ENCODE measurements around the gene MTMR3. TPM values are rescaled to one million over a fixed set of nuclear protein-coding genes. Genes with fewer than 3 reads are reported as not detected.

The MTMR3 gene
- total RNA-seq, 1 donor from 2014 or later, result 41.0 TPM

DNA sequence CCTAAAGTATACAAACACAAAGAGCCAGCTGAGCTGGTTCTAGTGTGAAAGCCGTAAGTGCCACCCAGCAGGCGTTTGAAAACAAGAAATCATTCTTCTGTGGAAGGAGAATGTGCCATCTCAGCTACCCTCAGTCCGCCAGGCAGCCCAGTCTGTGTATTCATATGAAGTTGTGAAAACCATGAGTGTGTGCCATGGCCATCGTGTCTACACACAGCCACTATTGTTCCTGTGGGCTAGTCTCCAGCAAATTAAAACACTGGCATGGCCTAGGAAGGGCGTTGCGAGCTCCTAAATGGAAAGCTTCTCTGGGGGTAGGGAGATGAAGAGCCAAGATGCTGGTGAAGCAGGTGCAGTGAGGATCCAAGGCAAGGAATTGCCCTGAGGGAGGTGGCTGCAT, 145.8 kb downstream of the MTMR3 start:
- no peaks in the 10 kb centered on the region for H3K27me3 Mint-ChIP-seq (ENCODE audit: low read depth, unreplicated experiment)
- Histone ChIP-seq H3K27ac (ENCODE audit: low read depth, low read length) (no peak overlapping the region), H3K4me3 (ENCODE audit: insufficient read depth, low read depth, low read length) (no peak overlapping the region), H3K27me3 (ENCODE audit: insufficient read depth, low read length) (no peaks in the 10 kb centered on the region), H3K9me3 (ENCODE audit: insufficient read depth, low read depth, low read length) (no peaks in the 10 kb centered on the region), H3K9ac (ENCODE audit: low read length) (no peak overlapping the region), H3K36me3 (ENCODE audit: insufficient read depth, low read length) (peaks cover 12% of the 10 kb centered on the region), H3K4me1 (ENCODE audit: insufficient read depth, low read length) (no peaks in the 10 kb centered on the region), H4K20me1 (ENCODE audit: insufficient read depth, low read length) (no peaks in the 10 kb centered on the region), H3K79me2 (ENCODE audit: insufficient read depth, low read length) (no peaks in the 10 kb centered on the region), H3K4me2 (ENCODE audit: low read length) (no peak overlapping the region), H2AFZ (ENCODE audit: low read depth, low read length) (no peak overlapping the region)
- H3K4me1 Mint-ChIP-seq (ENCODE audit: low read depth, unreplicated experiment), result no peaks in the 10 kb centered on the region
- H3K36me3 Mint-ChIP-seq (ENCODE audit: low read depth, unreplicated experiment), result peaks cover 42% of the 10 kb centered on the region
- FAIRE-seq (no peak), DNase-seq (ENCODE audit: low read depth) (no peak)
- no peak overlapping the region for H3K27ac Mint-ChIP-seq (ENCODE audit: unreplicated experiment)
- H3K9me3 Mint-ChIP-seq (ENCODE audit: unreplicated experiment), result no peaks in the 10 kb centered on the region
- H3K4me3 Mint-ChIP-seq (ENCODE audit: unreplicated experiment), result no peak overlapping the region
- TF ChIP-seq EZH2 (IDR thresholded peaks at IDR 0.05; ENCODE audit: insufficient read depth, low read length), result no peak
- no peak for TF ChIP-seq CTCF (IDR thresholded peaks at IDR 0.05; ENCODE audit: insufficient read depth, low read depth, low read length)

- H3K4me2 ChIP-seq (ENCODE audit: low read length), result no peak overlapping the region
- DNase-seq (ENCODE audit: low read depth) (no peak), FAIRE-seq (no peak)
- H3K4me3 Mint-ChIP-seq (ENCODE audit: unreplicated experiment), result no peak overlapping the region
- H3K27ac ChIP-seq (ENCODE audit: low read depth, low read length), result no peak overlapping the region
- no peaks in the 10 kb centered on the region for H4K20me1 ChIP-seq (ENCODE audit: insufficient read depth, low read length)
- no peaks in the 10 kb centered on the region for H3K79me2 ChIP-seq (ENCODE audit: insufficient read depth, low read length)
- H3K4me1 Mint-ChIP-seq (ENCODE audit: low read depth, unreplicated experiment), result no peaks in the 10 kb centered on the region
- no peaks in the 10 kb centered on the region for H3K27me3 ChIP-seq (ENCODE audit: insufficient read depth, low read length)
- H3K9me3 Mint-ChIP-seq (ENCODE audit: unreplicated experiment), result no peaks in the 10 kb centered on the region
- H3K9ac ChIP-seq (ENCODE audit: low read length), result no peak overlapping the region
- no peak overlapping the region for H2AFZ ChIP-seq (ENCODE audit: low read depth, low read length)
- H3K36me3 Mint-ChIP-seq (ENCODE audit: low read depth, unreplicated experiment), result peaks cover 40% of the 10 kb centered on the region
- H3K27ac Mint-ChIP-seq (ENCODE audit: unreplicated experiment), result no peak overlapping the region
- no peaks in the 10 kb centered on the region for H3K27me3 Mint-ChIP-seq (ENCODE audit: low read depth, unreplicated experiment)
- peaks cover 12% of the 10 kb centered on the region for H3K36me3 ChIP-seq (ENCODE audit: insufficient read depth, low read length)
- H3K4me3 ChIP-seq (ENCODE audit: insufficient read depth, low read depth, low read length), result no peak overlapping the region
- H3K4me1 ChIP-seq (ENCODE audit: insufficient read depth, low read length), result no peaks in the 10 kb centered on the region
- H3K9me3 ChIP-seq (ENCODE audit: insufficient read depth, low read depth, low read length), result no peaks in the 10 kb centered on the region
- no peak for TF ChIP-seq CTCF (IDR thresholded peaks at IDR 0.05; ENCODE audit: insufficient read depth, low read depth, low read length)
- no peak for TF ChIP-seq EZH2 (IDR thresholded peaks at IDR 0.05; ENCODE audit: insufficient read depth, low read length)
Measured at GRCh38 chr22:30029512-30029911, 146.5 kb downstream of the MTMR3 start.

DNA sequence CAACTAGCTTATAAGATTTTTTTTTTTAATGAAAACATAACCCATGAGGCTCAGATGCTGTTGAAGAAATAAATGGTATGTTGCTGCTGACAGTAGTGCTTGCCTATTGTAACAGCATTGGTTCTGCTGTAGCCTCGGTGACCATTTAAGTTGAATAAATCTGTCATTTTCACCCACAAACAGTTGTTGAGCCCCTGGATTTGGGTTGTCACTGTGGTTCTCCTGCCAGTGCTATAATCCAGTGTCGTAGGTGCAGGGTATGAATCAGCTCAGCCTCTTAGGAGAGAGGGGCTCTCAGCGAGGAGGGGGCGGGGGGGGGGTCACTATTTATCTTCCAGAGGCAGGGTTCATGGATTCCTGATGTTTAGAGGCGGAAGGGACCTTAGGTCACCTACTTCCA, 147.4 kb downstream of the MTMR3 start:
- Mint-ChIP-seq H3K4me1 (ENCODE audit: low read depth, unreplicated experiment) (peaks cover 2% of the 10 kb centered on the region), H3K4me3 (ENCODE audit: unreplicated experiment) (no peak overlapping the region), H3K36me3 (ENCODE audit: low read depth, unreplicated experiment) (peaks cover 35% of the 10 kb centered on the region), H3K9me3 (ENCODE audit: unreplicated experiment) (no peaks in the 10 kb centered on the region), H3K27ac (ENCODE audit: unreplicated experiment) (no peak overlapping the region), H3K27me3 (ENCODE audit: low read depth, unreplicated experiment) (no peaks in the 10 kb centered on the region)
- no peak for DNase-seq (ENCODE audit: low read depth)
- Histone ChIP-seq H3K27me3 (ENCODE audit: insufficient read depth, low read length) (no peaks in the 10 kb centered on the region), H4K20me1 (ENCODE audit: insufficient read depth, low read length) (no peaks in the 10 kb centered on the region), H2AFZ (ENCODE audit: low read depth, low read length) (no peak overlapping the region), H3K4me1 (ENCODE audit: insufficient read depth, low read length) (no peaks in the 10 kb centered on the region), H3K79me2 (ENCODE audit: insufficient read depth, low read length) (no peaks in the 10 kb centered on the region), H3K36me3 (ENCODE audit: insufficient read depth, low read length) (peaks cover 5% of the 10 kb centered on the region), H3K9me3 (ENCODE audit: insufficient read depth, low read depth, low read length) (no peaks in the 10 kb centered on the region), H3K9ac (ENCODE audit: low read length) (no peak overlapping the region), H3K4me2 (ENCODE audit: low read length) (no peak overlapping the region), H3K4me3 (ENCODE audit: insufficient read depth, low read depth, low read length) (no peak overlapping the region), H3K27ac (ENCODE audit: low read depth, low read length) (no peak overlapping the region)
- TF ChIP-seq CTCF (IDR thresholded peaks at IDR 0.05; ENCODE audit: insufficient read depth, low read depth, low read length), result no peak
- no peak for FAIRE-seq
